ENCODE data around the gene GVQW3.

GRCh38 chr11:76382209-76382608 is 1.1 kb downstream of the GVQW3 start:
- TF ChIP-seq POLR2A (IDR thresholded peaks at IDR 0.05), result no peak
- no peak for TF ChIP-seq CTCF (IDR thresholded peaks at IDR 0.05)
